GM13976 (cell line): ENCODE measurements around the gene SERTM2.

Experiments used
- DNase-seq: peaks from one replicate; pipeline ENCODE4 v3.0.0; 2012; ENCODE audit warnings: low spot score
- in situ Hi-C: fragments of 300-500 bp; cut with MboI; formaldehyde crosslinking; loops from one replicate; pipeline ENCODE4 v1.12.0; 2022; ENCODE audit warnings: low sequenced_read_pairs, mixed read lengths, inconsistent platforms; ENCODE audit not compliant: unreplicated experiment
- TF ChIP-seq, protein P1 (sequence below): IDR thresholded peaks from 2 replicates; pipeline ENCODE4 v1.5.1; 2012; ENCODE audit warnings: borderline replicate concordance, mild to moderate bottlenecking; ENCODE audit not compliant: insufficient read depth; ENCODE audit errors: extremely low read depth, missing control alignments, control extremely low read depth

Gene SERTM2

DNA sequence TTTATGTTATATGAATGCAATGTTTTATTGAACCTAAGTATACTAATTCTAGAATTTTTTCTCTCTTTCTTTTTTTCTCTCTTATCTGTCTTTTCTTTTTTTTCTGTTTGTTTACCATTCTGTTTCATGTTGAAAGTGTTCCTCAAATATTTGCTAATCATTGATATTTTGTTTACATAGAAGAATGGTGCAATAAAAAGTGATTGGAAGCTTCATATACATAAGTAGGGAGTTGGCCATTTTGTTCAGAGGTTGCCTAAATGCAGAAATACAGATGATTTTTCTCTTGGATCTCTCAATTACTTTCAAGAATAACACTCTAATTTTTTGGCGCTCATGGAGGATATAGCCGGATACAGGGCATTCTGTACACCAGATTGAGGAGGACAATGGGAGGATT, 5.7 kb upstream of the SERTM2 start:
- no peak for DNase-seq
- TF ChIP-seq, protein P1, sequence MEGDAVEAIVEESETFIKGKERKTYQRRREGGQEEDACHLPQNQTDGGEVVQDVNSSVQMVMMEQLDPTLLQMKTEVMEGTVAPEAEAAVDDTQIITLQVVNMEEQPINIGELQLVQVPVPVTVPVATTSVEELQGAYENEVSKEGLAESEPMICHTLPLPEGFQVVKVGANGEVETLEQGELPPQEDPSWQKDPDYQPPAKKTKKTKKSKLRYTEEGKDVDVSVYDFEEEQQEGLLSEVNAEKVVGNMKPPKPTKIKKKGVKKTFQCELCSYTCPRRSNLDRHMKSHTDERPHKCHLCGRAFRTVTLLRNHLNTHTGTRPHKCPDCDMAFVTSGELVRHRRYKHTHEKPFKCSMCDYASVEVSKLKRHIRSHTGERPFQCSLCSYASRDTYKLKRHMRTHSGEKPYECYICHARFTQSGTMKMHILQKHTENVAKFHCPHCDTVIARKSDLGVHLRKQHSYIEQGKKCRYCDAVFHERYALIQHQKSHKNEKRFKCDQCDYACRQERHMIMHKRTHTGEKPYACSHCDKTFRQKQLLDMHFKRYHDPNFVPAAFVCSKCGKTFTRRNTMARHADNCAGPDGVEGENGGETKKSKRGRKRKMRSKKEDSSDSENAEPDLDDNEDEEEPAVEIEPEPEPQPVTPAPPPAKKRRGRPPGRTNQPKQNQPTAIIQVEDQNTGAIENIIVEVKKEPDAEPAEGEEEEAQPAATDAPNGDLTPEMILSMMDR = no peak
- in situ Hi-C loops = no loop called here

DNA sequence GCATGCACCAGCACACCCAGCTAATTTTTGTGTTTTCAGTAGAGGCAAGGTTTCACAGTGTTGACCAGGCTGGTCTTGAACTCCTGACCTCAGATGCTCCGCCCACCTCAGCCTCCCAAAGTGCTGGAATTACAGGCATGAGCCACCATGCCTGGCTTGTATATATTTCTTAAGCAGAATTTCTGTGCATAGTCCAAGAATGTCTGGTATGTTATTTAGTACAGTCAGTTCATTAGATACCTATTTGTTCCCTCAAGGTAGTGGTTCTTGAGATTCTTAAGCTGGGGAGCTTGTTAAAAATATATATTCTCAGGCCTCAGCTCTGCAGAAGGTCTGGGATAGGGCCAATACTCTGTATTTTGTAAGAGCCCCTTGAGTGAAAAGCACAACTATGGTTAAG, 4.6 kb upstream of the SERTM2 start:
- DNase-seq = no peak
- in situ Hi-C loops = no loop called here

DNA sequence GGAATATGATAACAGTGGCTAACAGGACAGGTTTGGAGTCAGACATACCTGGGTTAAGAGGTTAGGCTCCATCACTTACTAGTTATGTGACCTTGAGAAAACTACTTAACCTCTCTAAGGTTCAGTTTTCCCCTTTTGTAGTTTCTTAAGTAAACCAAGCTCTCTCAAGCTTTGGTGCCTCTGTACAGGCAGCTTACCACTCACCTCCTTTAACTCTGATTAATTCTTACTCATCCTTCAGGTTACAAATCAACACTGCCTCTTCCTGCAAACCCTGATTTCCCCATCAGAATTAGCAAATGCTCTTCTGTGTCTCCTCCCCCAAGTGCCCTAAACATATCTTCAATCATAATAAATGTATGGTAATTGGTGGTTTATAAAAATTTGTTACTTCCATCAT, 3.5 kb upstream of the SERTM2 start:
- TF ChIP-seq, protein P1 = no peak
- in situ Hi-C loops = no loop called here
- no peak for DNase-seq

More for the DNA sequence above, 4.6 kb upstream of the SERTM2 start:
- TF ChIP-seq, protein P1 = no peak

- TF ChIP-seq, protein P1 = no peak
- in situ Hi-C loops = no loop called here
- DNase-seq = no peak
These were observed 3.9 kb downstream of the SERTM2 start for GRCh38 chrX:111515298-111515697.

- no peak for DNase-seq
- TF ChIP-seq, protein P1 = no peak
- in situ Hi-C loops = no loop called here
These were observed 7.2 kb downstream of the SERTM2 start for GRCh38 chrX:111518667-111519066.

GRCh38 chrX:111519215-111519614, 7.8 kb downstream of the SERTM2 start:
- DNase-seq = no peak
- in situ Hi-C loops = no loop called here

More at GRCh38 chrX:111519215-111519614, 7.8 kb downstream of the SERTM2 start:
- TF ChIP-seq, protein P1 = no peak
